K562 (cell line): Measurements from ENCODE around the gene BECN2. TPM values are rescaled to one million over a fixed set of nuclear protein-coding genes. Genes with fewer than 3 reads are reported as not detected.
A peak's percentile ranks its signal among the peaks of the same experiment; 100 is the strongest.

ENCODE experiments used
- BCOR ChIP-seq: fragments of 450-650 bp; IDR thresholded peaks from 2 replicates; pipeline ENCODE4 v1.6.1; 2016
- CBX3 ChIP-seq, 2 experiments: IDR thresholded peaks; 1 replicate in 1 of 2; 2 replicates in 1 of 2; pipeline ENCODE4 v1.6.1; 2012; ENCODE audit warnings: inconsistent platforms in 2 of 2, low read length in 2 of 2, borderline replicate concordance in 1 of 2, control low read depth in 1 of 2
- ELF1 ChIP-seq: fragments of 200-800 bp; sonication (Bioruptor generic); IDR thresholded peaks from 2 replicates; pipeline ENCODE4 v1.6.1; 2016; ENCODE audit warnings: missing genetic modification characterization, missing compliant biosample characterization
- ESRRA ChIP-seq: fragments of 450-650 bp; IDR thresholded peaks from 2 replicates; pipeline ENCODE4 v1.6.1; 2014; ENCODE audit warnings: low read depth, mild to moderate bottlenecking, moderate library complexity, borderline replicate concordance
- EWSR1 ChIP-seq: fragments of 450-650 bp; IDR thresholded peaks from 2 replicates; pipeline ENCODE4 v1.6.1; 2018; ENCODE audit warnings: borderline replicate concordance, mild to moderate bottlenecking, low read depth, moderate library complexity; ENCODE audit not compliant: partially characterized antibody
- NFXL1 ChIP-seq: fragments of 450-650 bp; formaldehyde crosslinking; IDR thresholded peaks from 2 replicates; pipeline ENCODE4 v1.4.0; 2021; ENCODE audit warnings: mild to moderate bottlenecking
- NKRF ChIP-seq: fragments of 450-650 bp; IDR thresholded peaks from 2 replicates; pipeline ENCODE4 v1.6.1; 2016; ENCODE audit warnings: borderline replicate concordance
- PPARD ChIP-seq: fragments of 250-450 bp; sonication (Bioruptor Pico); IDR thresholded peaks from 2 replicates; pipeline ENCODE4 v1.8.0; 2022; ENCODE audit warnings: inconsistent platforms, mild to moderate bottlenecking, moderate library complexity
- RAD21 ChIP-seq, 2 experiments: fragments of 250-450 bp in 1 of 2; fragments of 450-650 bp in 1 of 2; sonication (Bioruptor Pico) in 1 of 2; formaldehyde crosslinking in 1 of 2; IDR thresholded peaks in 1 of 2; conservative IDR thresholded peaks in 1 of 2; 2 replicates each; pipeline versions ENCODE4 v1.4.0 to v1.8.0; 2020 to 2022; ENCODE audit warnings: mild to moderate bottlenecking in 2 of 2, moderate library complexity in 1 of 2
- SPI1 ChIP-seq: IDR thresholded peaks from 2 replicates; pipeline ENCODE4 v1.6.1; 2011; ENCODE audit warnings: low read depth, low read length, control low read depth, borderline replicate concordance
- TBL1XR1 ChIP-seq, 2 experiments: IDR thresholded peaks; 2 replicates each; pipeline ENCODE4 v1.6.1; 2012; ENCODE audit warnings: improper control_type of control experiment in 2 of 2, low read length in 2 of 2, mild to moderate bottlenecking in 1 of 2
- THRA ChIP-seq: fragments of 450-650 bp; IDR thresholded peaks from 2 replicates; pipeline ENCODE4 v1.6.1; 2017; ENCODE audit warnings: mild to moderate bottlenecking, moderate library complexity
- TOE1 ChIP-seq, 2 experiments: fragments of 450-650 bp in 1 of 2; sonication (generic) in 1 of 2; formaldehyde crosslinking in 1 of 2; IDR thresholded peaks; 2 replicates each; pipeline versions ENCODE4 v1.7.1 to v1.8.0; 2016 to 2022; ENCODE audit warnings: borderline replicate concordance in 2 of 2, mild to moderate bottlenecking in 2 of 2, antibody characterized with exemption in 1 of 2, inconsistent platforms in 1 of 2, low read depth in 1 of 2, missing genetic modification reagents in 1 of 2, moderate library complexity in 1 of 2
- XRCC5 ChIP-seq: fragments of 200-400 bp; formaldehyde crosslinking; IDR thresholded peaks from 2 replicates; pipeline ENCODE4 v1.6.1; 2017; ENCODE audit warnings: low read depth, mild to moderate bottlenecking, low read length
- YBX1 ChIP-seq: fragments of 450-650 bp; IDR thresholded peaks from 2 replicates; pipeline ENCODE4 v1.7.1; 2016; ENCODE audit warnings: mild to moderate bottlenecking
- ZKSCAN1 ChIP-seq: fragments of 150-350 bp; IDR thresholded peaks from 2 replicates; pipeline ENCODE4 v1.6.1; 2016; ENCODE audit warnings: low read depth, low read length
- ZNF57 ChIP-seq: fragments of 450-650 bp; formaldehyde crosslinking; IDR thresholded peaks from 2 replicates; pipeline ENCODE4 v1.4.0; 2020; ENCODE audit warnings: mild to moderate bottlenecking, moderate library complexity
- polyA plus RNA-seq, 8 experiments: library from polyadenylated mRNA; depleted of rRNA in 4 of 8; stranded (reverse) in 5 of 8; unstranded in 3 of 8; fragments of >200 nt; fragmentation: Nextera tagmentation in 2 of 8; fragmentation: Illumina TruSeq in 1 of 8; extraction: Ambion mirVana in 2 of 8; extraction: Trizol in 1 of 8; gene quantifications; 2 replicates each; pipeline versions ENCODE4 v1.2.1 to v1.2.3, GENCODE V29; 2011 to 2014; ENCODE audit warnings: inconsistent platforms in 1 of 8, missing spikeins in 1 of 8
- total RNA-seq, 7 experiments: library from RNA; depleted of rRNA in 6 of 7; stranded (reverse); fragments of >200 nt in 6 of 7; fragmentation: Illumina TruSeq in 2 of 7; extraction: Trizol in 2 of 7; gene quantifications; 2 replicates each; pipeline versions ENCODE4 v1.2.1 to v1.2.3, GENCODE V29; 2011 to 2021; ENCODE audit warnings: low replicate concordance in 1 of 7
- TF ChIP-seq, protein P1 (sequence below): fragments of 250-450 bp; sonication (Bioruptor Pico); IDR thresholded peaks from 2 replicates; pipeline ENCODE4 v1.8.0; 2022; ENCODE audit warnings: moderate library complexity, mild to moderate bottlenecking, inconsistent platforms
- TF ChIP-seq, protein P2 (sequence below): sonication (generic); formaldehyde crosslinking; IDR thresholded peaks from 2 replicates; pipeline ENCODE4 v1.8.1; 2023; ENCODE audit warnings: mild to moderate bottlenecking, missing genetic modification reagents
- TF ChIP-seq, protein P3 (sequence below): fragments of 200-400 bp; formaldehyde crosslinking; IDR thresholded peaks from 2 replicates; pipeline ENCODE4 v1.6.1; 2017; ENCODE audit warnings: mild to moderate bottlenecking, low read depth, low read length, moderate library complexity

BECN2 gene
- total and polyA plus RNA-seq, 9 of the 15 experiments (the other 6 are each of a cell fraction or from before 2014, with no cell fraction given), result not detected

DNA sequence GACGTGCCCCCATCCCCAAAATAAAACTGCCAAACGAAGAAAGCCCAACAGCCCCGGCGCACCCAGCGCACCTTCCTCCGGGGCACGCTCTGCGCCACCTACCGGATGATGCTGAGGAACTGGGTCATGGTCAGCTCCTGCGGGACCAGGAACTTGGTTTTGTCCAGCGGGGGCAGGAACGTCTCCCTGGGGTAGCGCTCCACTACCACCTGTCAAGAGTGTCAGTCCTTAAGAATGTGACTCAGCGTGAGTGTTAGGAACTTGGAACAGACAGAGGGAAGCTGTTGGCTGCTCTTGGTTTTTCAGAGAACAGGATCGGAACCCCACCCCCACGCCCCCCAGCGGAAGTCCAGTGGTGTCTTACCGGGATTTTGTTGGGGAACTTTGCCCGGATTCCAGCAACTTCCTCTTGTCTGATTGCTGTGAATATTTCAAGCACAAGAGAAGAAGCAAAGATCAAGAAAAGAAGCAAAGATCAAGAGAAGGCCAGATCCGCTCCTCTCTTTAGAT lies 40.9 kb downstream of the BECN2 start (continued):
- TF ChIP-seq, protein P1, sequence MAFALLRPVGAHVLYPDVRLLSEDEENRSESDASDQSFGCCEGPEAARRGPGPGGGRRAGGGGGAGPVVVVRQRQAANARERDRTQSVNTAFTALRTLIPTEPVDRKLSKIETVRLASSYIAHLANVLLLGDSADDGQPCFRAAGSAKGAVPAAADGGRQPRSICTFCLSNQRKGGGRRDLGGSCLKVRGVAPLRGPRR, result no peak
- peak; percentile 78 for TF ChIP-seq TOE1 (IDR thresholded peaks at IDR 0.05; ENCODE audit: borderline replicate concordance)
- no peak for TF ChIP-seq TOE1 (CRISPR knock-in tag; IDR thresholded peaks at IDR 0.05; ENCODE audit: borderline replicate concordance, low read depth)
- 0 out of 2 replicates have a peak, but pooled peaks have one; percentile 13 for TF ChIP-seq ESRRA
- TF ChIP-seq, protein P2, sequence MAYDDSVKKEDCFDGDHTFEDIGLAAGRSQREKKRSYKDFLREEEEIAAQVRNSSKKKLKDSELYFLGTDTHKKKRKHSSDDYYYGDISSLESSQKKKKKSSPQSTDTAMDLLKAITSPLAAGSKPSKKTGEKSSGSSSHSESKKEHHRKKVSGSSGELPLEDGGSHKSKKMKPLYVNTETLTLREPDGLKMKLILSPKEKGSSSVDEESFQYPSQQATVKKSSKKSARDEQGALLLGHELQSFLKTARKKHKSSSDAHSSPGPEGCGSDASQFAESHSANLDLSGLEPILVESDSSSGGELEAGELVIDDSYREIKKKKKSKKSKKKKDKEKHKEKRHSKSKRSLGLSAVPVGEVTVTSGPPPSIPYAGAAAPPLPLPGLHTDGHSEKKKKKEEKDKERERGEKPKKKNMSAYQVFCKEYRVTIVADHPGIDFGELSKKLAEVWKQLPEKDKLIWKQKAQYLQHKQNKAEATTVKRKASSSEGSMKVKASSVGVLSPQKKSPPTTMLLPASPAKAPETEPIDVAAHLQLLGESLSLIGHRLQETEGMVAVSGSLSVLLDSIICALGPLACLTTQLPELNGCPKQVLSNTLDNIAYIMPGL (CRISPR knock-in tag), result peak; percentile 92; the same call in 1 of the 2 replicates
- peak in 1 of 2 experiments; percentile 75; a peak in 1 of 3 replicates for TF ChIP-seq CBX3 (IDR thresholded peaks at IDR 0.05; ENCODE audit: borderline replicate concordance in 1 of 2, low read length in 2 of 2)
- TF ChIP-seq RAD21 (CRISPR knock-in tag; conservative IDR thresholded peaks at IDR 0.05 in 1 of 2, IDR thresholded peaks at IDR 0.05 in 1 of 2), result peak; percentile 60 to 66
- TF ChIP-seq, protein P3, sequence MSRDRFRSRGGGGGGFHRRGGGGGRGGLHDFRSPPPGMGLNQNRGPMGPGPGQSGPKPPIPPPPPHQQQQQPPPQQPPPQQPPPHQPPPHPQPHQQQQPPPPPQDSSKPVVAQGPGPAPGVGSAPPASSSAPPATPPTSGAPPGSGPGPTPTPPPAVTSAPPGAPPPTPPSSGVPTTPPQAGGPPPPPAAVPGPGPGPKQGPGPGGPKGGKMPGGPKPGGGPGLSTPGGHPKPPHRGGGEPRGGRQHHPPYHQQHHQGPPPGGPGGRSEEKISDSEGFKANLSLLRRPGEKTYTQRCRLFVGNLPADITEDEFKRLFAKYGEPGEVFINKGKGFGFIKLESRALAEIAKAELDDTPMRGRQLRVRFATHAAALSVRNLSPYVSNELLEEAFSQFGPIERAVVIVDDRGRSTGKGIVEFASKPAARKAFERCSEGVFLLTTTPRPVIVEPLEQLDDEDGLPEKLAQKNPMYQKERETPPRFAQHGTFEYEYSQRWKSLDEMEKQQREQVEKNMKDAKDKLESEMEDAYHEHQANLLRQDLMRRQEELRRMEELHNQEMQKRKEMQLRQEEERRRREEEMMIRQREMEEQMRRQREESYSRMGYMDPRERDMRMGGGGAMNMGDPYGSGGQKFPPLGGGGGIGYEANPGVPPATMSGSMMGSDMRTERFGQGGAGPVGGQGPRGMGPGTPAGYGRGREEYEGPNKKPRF, result no peak
- TF ChIP-seq TBL1XR1 (IDR thresholded peaks at IDR 0.05; ENCODE audit: low read length in 2 of 2), result no peak
- TF ChIP-seq BCOR, result peak; percentile 58; the same call in 1 of the 2 replicates
- TF ChIP-seq EWSR1, result no peak
- TF ChIP-seq YBX1, result no peak
- TF ChIP-seq ZKSCAN1, result peak; percentile 27; the same call in 1 of the 2 replicates
- TF ChIP-seq XRCC5, result peak; percentile 88; the same call in 1 of the 2 replicates
- peak; percentile 65 for TF ChIP-seq ELF1 (tag)
- peak; percentile 75 for TF ChIP-seq NKRF
- TF ChIP-seq ZNF57, result no peak
- no peak for TF ChIP-seq THRA
- no peak for TF ChIP-seq NFXL1 (CRISPR knock-in tag)
- peak; percentile 58; the same call in 1 of the 2 replicates for TF ChIP-seq SPI1
- no peak for TF ChIP-seq PPARD
